Glutamatergic neuron (in vitro differentiated cells): ENCODE measurements around the gene APOL4. TPM values are rescaled to one million over a fixed set of nuclear protein-coding genes. Genes with fewer than 3 reads are reported as not detected.
"Not testable (repeated sequence)": the region's sequence is repeated elsewhere in the genome, so short reads cannot be mapped to it uniquely, and the experiment has no call there.

ENCODE experiments used
- DNase-seq: peaks from one replicate; pipeline ENCODE4 v3.0.0; 2022
- H3K27ac Mint-ChIP-seq: one replicate; pipeline ENCODE4 v1.8.0; 2020; ENCODE audit warnings: mild to moderate bottlenecking, mixed read lengths, inconsistent platforms; ENCODE audit not compliant: unreplicated experiment
- H3K27me3 Mint-ChIP-seq: one replicate; pipeline ENCODE4 v1.8.0; 2020; ENCODE audit warnings: mild to moderate bottlenecking, moderate library complexity, mixed read lengths, inconsistent platforms; ENCODE audit not compliant: unreplicated experiment
- H3K36me3 Mint-ChIP-seq: one replicate; pipeline ENCODE4 v1.8.0; 2020; ENCODE audit warnings: mild to moderate bottlenecking, mixed read lengths, inconsistent platforms; ENCODE audit not compliant: unreplicated experiment
- H3K4me1 Mint-ChIP-seq: one replicate; pipeline ENCODE4 v1.8.0; 2020; ENCODE audit warnings: mild to moderate bottlenecking, low read depth, mixed read lengths, inconsistent platforms; ENCODE audit not compliant: unreplicated experiment
- H3K4me3 Mint-ChIP-seq: one replicate; pipeline ENCODE4 v1.8.0; 2020; ENCODE audit warnings: mild to moderate bottlenecking, mixed read lengths, inconsistent platforms; ENCODE audit not compliant: unreplicated experiment
- H3K9me3 Mint-ChIP-seq: one replicate; pipeline ENCODE4 v1.8.0; 2020; ENCODE audit warnings: mild to moderate bottlenecking, moderate library complexity, mixed read lengths, inconsistent platforms; ENCODE audit not compliant: unreplicated experiment
- total RNA-seq: library from RNA; stranded (reverse); fragmentation: NEBNext Ultra II Directional; extraction: Animal tissue kit (Norgen Biotek cat#: 25700); gene quantifications from one replicate; pipeline ENCODE4 v1.2.1, GENCODE V29; 2021; ENCODE audit not compliant: unreplicated experiment
- TF ChIP-seq, protein P1 (sequence below): fragments of 200-600 bp; sonication (generic); IDR thresholded peaks from one replicate; pipeline ENCODE4 v1.5.0; 2021; ENCODE audit not compliant: partially characterized antibody, unreplicated experiment

Gene APOL4
- total RNA-seq, 1 donor from 2014 or later: not detected

DNA sequence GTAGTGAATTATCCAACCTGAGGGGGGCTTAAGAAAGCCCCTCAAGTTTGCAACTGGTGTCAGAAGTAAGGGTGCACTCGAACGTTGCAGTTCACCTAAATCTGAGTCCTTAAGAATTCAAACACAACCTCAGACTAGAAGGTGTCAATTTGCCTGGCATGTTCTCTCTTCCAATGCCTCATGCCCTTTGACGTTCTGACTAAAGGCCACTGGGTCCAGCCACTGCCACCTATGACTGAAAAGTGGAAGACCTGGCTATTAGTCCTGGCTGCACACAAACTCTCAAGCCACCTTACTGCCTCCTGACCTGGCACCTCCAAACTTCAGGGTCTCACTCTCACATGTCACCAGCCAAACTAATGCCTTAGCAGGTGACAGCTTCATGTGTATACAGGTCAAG is 8.0 kb downstream of the APOL4 start:
- Mint-ChIP-seq H3K36me3 (no peaks in the 10 kb centered on the region), H3K4me3 (no peak overlapping the region), H3K27me3 (peaks cover 12% of the 10 kb centered on the region), H3K9me3 (peaks cover 12% of the 10 kb centered on the region), H3K4me1 (peaks cover 28% of the 10 kb centered on the region), H3K27ac (no peak overlapping the region)
- TF ChIP-seq, protein P1, sequence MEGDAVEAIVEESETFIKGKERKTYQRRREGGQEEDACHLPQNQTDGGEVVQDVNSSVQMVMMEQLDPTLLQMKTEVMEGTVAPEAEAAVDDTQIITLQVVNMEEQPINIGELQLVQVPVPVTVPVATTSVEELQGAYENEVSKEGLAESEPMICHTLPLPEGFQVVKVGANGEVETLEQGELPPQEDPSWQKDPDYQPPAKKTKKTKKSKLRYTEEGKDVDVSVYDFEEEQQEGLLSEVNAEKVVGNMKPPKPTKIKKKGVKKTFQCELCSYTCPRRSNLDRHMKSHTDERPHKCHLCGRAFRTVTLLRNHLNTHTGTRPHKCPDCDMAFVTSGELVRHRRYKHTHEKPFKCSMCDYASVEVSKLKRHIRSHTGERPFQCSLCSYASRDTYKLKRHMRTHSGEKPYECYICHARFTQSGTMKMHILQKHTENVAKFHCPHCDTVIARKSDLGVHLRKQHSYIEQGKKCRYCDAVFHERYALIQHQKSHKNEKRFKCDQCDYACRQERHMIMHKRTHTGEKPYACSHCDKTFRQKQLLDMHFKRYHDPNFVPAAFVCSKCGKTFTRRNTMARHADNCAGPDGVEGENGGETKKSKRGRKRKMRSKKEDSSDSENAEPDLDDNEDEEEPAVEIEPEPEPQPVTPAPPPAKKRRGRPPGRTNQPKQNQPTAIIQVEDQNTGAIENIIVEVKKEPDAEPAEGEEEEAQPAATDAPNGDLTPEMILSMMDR: no peak
- DNase-seq: no peak

GRCh38 chr22:36193171-36193570 is 8.4 kb downstream of the APOL4 start:
- Mint-ChIP-seq H3K27me3 (peaks cover 12% of the 10 kb centered on the region), H3K4me1 (peaks cover 25% of the 10 kb centered on the region), H3K36me3 (no peaks in the 10 kb centered on the region)

DNA sequence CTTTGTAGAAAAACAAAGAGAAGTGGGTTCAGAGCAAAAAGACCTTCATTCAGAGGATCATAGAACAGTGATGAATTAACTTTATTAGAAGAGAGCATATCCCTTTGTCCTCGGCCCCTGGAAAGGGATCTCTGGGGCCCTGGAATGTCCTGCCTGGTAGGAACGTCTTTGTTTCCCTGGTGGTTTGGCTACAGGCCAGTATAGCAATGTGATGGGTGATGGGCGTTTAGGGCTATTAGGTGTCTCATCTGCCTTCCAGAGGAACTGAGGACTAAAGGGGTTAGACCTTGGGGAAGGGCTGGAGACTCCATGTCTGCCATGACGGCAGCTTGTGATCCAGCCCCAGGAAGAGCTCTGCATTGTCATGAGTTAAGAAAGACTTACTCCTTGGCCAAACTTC is 9.1 kb downstream of the APOL4 start:
- no peak for DNase-seq
- peaks cover 10% of the 10 kb centered on the region for H3K27me3 Mint-ChIP-seq
- H3K4me1 Mint-ChIP-seq: peaks cover 18% of the 10 kb centered on the region
- H3K9me3 Mint-ChIP-seq: peaks cover 10% of the 10 kb centered on the region
- no peak overlapping the region for H3K4me3 Mint-ChIP-seq
- H3K36me3 Mint-ChIP-seq: no peaks in the 10 kb centered on the region
- H3K27ac Mint-ChIP-seq: no peak overlapping the region
- TF ChIP-seq, protein P1: no peak

More at GRCh38 chr22:36193171-36193570, 8.4 kb downstream of the APOL4 start:
- TF ChIP-seq, protein P1: no peak
- no peak for DNase-seq
- H3K27ac Mint-ChIP-seq: no peak overlapping the region
- no peak overlapping the region for H3K4me3 Mint-ChIP-seq
- peaks cover 12% of the 10 kb centered on the region for H3K9me3 Mint-ChIP-seq

DNA sequence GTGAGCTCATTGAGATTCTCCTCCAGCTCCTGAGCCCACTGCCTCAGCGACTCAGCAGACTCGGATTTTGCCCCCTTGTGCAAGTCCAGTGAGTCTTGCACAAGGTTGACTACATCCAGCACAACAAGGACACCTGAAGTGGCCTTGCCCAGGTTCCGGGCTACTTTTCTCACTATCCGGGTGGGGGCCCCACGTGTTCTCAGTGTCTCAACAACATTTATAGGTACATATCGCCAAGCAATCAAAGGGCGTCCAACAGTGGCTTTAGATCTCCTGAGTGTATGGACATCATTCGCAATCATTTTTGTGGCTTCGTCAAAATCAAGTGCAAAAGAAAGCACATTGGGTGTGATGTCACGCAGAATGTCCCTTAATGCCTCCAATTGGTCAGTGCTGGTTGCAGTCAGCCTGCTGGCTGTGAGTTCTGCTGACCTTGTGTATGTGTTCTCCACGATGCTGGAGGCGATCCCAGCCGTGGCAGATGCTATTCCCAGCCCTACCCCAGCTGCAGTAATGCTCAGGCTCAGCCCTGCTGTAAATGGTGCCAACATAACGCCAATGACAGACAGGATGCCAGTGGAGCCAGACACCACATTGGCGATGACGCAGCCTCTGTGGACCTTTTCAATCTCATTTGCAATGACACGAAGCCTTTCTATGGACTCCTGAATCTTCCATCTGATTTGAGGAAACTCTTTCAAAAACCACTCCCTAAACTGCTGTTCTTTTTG is 10.3 kb downstream of the APOL4 start:
- Mint-ChIP-seq H3K4me1 (peaks cover 6% of the 10 kb centered on the region), H3K9me3 (peaks cover 8% of the 10 kb centered on the region), H3K27ac (no peak overlapping the region), H3K4me3 (no peak overlapping the region), H3K36me3 (no peaks in the 10 kb centered on the region), H3K27me3 (peaks cover 8% of the 10 kb centered on the region)
- TF ChIP-seq, protein P1: no peak
- DNase-seq: no peak

GRCh38 chr22:36187862-36188261 is 13.7 kb downstream of the APOL4 start:
- not testable (repeated sequence) for H3K4me3 Mint-ChIP-seq, H3K27me3 Mint-ChIP-seq, H3K9me3 Mint-ChIP-seq, H3K36me3 Mint-ChIP-seq, H3K4me1 Mint-ChIP-seq, DNase-seq, H3K27ac Mint-ChIP-seq
